ENCODE data around the gene HIVEP2. TPM values are rescaled to one million over a fixed set of nuclear protein-coding genes. Genes with fewer than 3 reads are reported as not detected.

HIVEP2 gene
- total RNA-seq, 1 donor from 2014 or later = 24.6 TPM

GRCh38 chr6:142863981-142864380, 81.0 kb downstream of the HIVEP2 start:
- DNase-seq (ENCODE audit: low read depth) = no peak
- no peaks in the 10 kb centered on the region for H3K36me3 ChIP-seq (ENCODE audit: control insufficient read depth, insufficient read depth, low read length)
- no peaks in the 10 kb centered on the region for H3K27me3 ChIP-seq (ENCODE audit: control insufficient read depth, insufficient read depth, low read length)
- no peak for TF ChIP-seq CTCF (IDR thresholded peaks at IDR 0.05; ENCODE audit: insufficient read depth, low read length, poor library complexity, severe bottlenecking)
- H3K4me3 ChIP-seq (ENCODE audit: low read depth, low read length) = no peak overlapping the region

- H3K4me3 ChIP-seq (ENCODE audit: low read depth, low read length) = no peak overlapping the region
- no peaks in the 10 kb centered on the region for H3K36me3 ChIP-seq (ENCODE audit: control insufficient read depth, insufficient read depth, low read length)
- H3K27me3 ChIP-seq (ENCODE audit: control insufficient read depth, insufficient read depth, low read length) = no peaks in the 10 kb centered on the region
- no peak for TF ChIP-seq CTCF (IDR thresholded peaks at IDR 0.05; ENCODE audit: insufficient read depth, low read length, poor library complexity, severe bottlenecking)
- no peak for DNase-seq (ENCODE audit: low read depth)
These were observed 83.3 kb downstream of the HIVEP2 start for GRCh38 chr6:142861711-142862110.

GRCh38 chr6:142860498-142860897, 84.5 kb downstream of the HIVEP2 start:
- Histone ChIP-seq H3K4me3 (ENCODE audit: low read depth, low read length) (no peak overlapping the region), H3K36me3 (ENCODE audit: control insufficient read depth, insufficient read depth, low read length) (no peaks in the 10 kb centered on the region), H3K27me3 (ENCODE audit: control insufficient read depth, insufficient read depth, low read length) (no peaks in the 10 kb centered on the region)
- no peak for DNase-seq (ENCODE audit: low read depth)
- no peak for TF ChIP-seq CTCF (IDR thresholded peaks at IDR 0.05; ENCODE audit: insufficient read depth, low read length, poor library complexity, severe bottlenecking)

DNA sequence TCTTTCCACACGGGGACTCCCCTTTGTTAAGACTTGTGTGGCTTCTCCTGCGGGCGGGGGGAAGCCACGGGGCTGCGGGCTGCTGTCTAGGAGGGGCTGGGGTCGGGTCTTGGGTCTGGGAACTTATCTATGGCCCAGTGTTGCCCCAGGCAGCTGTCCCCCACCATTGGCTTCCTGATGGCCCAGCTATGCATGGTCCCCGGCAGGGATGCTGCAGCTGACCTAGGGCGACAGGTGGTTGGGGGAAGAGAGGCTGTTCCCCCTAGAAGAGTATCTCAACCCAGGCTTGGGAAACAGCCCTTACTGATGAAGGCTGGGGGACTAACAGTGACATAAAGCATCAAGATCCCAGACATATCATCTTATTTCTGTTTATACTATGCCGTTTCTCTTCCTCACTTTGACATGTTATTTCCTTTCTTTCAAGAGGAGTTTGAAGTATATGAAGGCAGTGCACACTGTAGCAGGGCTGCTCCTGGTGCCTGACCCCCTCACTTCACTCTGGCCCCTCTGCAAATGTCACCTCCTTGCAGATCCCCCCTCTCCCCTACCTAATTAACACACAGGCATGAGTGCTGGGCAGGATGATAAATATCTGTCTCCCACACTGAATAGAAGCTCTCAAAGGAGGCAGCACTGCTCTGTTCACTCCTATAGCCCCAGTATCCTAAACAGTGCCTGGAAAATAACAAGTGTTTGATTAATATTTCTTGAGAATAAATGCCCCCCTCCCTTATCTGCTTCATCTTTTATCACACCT, 87.0 kb downstream of the HIVEP2 start:
- no peak overlapping the region for H3K4me3 ChIP-seq (ENCODE audit: low read depth, low read length)
- no peak for TF ChIP-seq CTCF (IDR thresholded peaks at IDR 0.05; ENCODE audit: insufficient read depth, low read length, poor library complexity, severe bottlenecking)

GRCh38 chr6:142857233-142857761, 87.7 kb downstream of the HIVEP2 start:
- TF ChIP-seq CTCF (IDR thresholded peaks at IDR 0.05; ENCODE audit: insufficient read depth, low read length, poor library complexity, severe bottlenecking) = no peak
- DNase-seq (ENCODE audit: low read depth) = no peak
- H3K4me3 ChIP-seq (ENCODE audit: low read depth, low read length) = no peak overlapping the region
- H3K36me3 ChIP-seq (ENCODE audit: control insufficient read depth, insufficient read depth, low read length) = no peaks in the 10 kb centered on the region
- no peaks in the 10 kb centered on the region for H3K27me3 ChIP-seq (ENCODE audit: control insufficient read depth, insufficient read depth, low read length)

More for the DNA sequence above, 87.0 kb downstream of the HIVEP2 start:
- Histone ChIP-seq H3K27me3 (ENCODE audit: control insufficient read depth, insufficient read depth, low read length) (no peaks in the 10 kb centered on the region), H3K36me3 (ENCODE audit: control insufficient read depth, insufficient read depth, low read length) (no peaks in the 10 kb centered on the region)
- DNase-seq (ENCODE audit: low read depth) = no peak
